Lower leg skin (tissue), 4 donors: Measurements from ENCODE around the gene SLC1A4. TPM values are rescaled to one million over a fixed set of nuclear protein-coding genes. Genes with fewer than 3 reads are reported as not detected.

Experiments
- DNase-seq, 2 donors: peaks; one replicate each; pipeline ENCODE4 v3.0.0-alpha.2; 2019; ENCODE audit warnings: low spot score in 2 of 2
- H3K4me3 ChIP-seq: fragments of 200-600 bp; sonication (generic); 2 replicates; pipeline ENCODE4 v1.5.1; 2017; ENCODE audit warnings: mild to moderate bottlenecking, low read depth; ENCODE audit not compliant: poor library complexity, severe bottlenecking
- CTCF ChIP-seq, 3 donors: fragments of 450-650 bp; IDR thresholded peaks; one replicate each; pipeline ENCODE4 v1.5.1; 2016; ENCODE audit warnings: antibody characterized with exemption in 3 of 3, mild to moderate bottlenecking in 3 of 3, moderate library complexity in 2 of 3
- POLR2A ChIP-seq, 2 donors: fragments of 450-650 bp; IDR thresholded peaks; one replicate each; pipeline ENCODE4 v1.6.1; 2016 to 2017; ENCODE audit warnings: antibody characterized with exemption in 2 of 2, mild to moderate bottlenecking in 1 of 2, moderate library complexity in 1 of 2
- WGBS, 2 donors: methylation state at CpG; one replicate each; pipeline ENCODE4 v1.1.5; 2018; 5-methylcytosine and 5-hydroxymethylcytosine counted together
- intact Hi-C: fragments of 100-400 bp; cut with DNase I; formaldehyde crosslinking; loops from one replicate; pipeline ENCODE4 v1.15.0; 2023; ENCODE audit warnings: low total_unique reads
- total RNA-seq, 4 donors: library from RNA; depleted of rRNA; stranded (reverse); fragments of >200 nt; gene quantifications; one replicate each; pipeline ENCODE4 v1.1.0, GENCODE V29; 2016

SLC1A4 gene
- total RNA-seq, 4 donors from 2014 or later: 8.3 to 31.1 (median 18.0) TPM

GRCh38 chr2:65020943-65021528, 31.8 kb downstream of the SLC1A4 start:
- intact Hi-C loops: no loop called here
- no peak overlapping the region for H3K4me3 ChIP-seq
- WGBS, 2 donors: 81 to 86% methylated on average over 9 to 11 of the region's 11 CpGs

GRCh38 chr2:65021709-65022108, 32.5 kb downstream of the SLC1A4 start:
- intact Hi-C loops: no loop called here
- no peak for DNase-seq
- TF ChIP-seq CTCF (IDR thresholded peaks at IDR 0.05): no peak
- no peak for TF ChIP-seq POLR2A (IDR thresholded peaks at IDR 0.05)
- no peak overlapping the region for H3K4me3 ChIP-seq
- 68 to 71% methylated on average over 4 of the region's 4 CpGs for WGBS, 2 donors

More at GRCh38 chr2:65020943-65021528, 31.8 kb downstream of the SLC1A4 start:
- DNase-seq: no peak
- TF ChIP-seq CTCF (IDR thresholded peaks at IDR 0.05) (no peak), POLR2A (IDR thresholded peaks at IDR 0.05) (no peak)

- TF ChIP-seq CTCF (IDR thresholded peaks at IDR 0.05) (no peak), POLR2A (IDR thresholded peaks at IDR 0.05) (no peak)
- no peak for DNase-seq
- intact Hi-C loops: no loop called here
- no peak overlapping the region for H3K4me3 ChIP-seq
- 91 to 93% methylated on average over 6 of the region's 6 CpGs for WGBS, 2 donors
These were observed 33.0 kb downstream of the SLC1A4 start for GRCh38 chr2:65022189-65022588.

- DNase-seq: no peak
- no peak overlapping the region for H3K4me3 ChIP-seq
- TF ChIP-seq POLR2A (IDR thresholded peaks at IDR 0.05): no peak
- intact Hi-C loops: no loop called here
- 84 to 87% methylated on average over 8 of the region's 8 CpGs for WGBS, 2 donors
These were observed 34.5 kb downstream of the SLC1A4 start for GRCh38 chr2:65023742-65024141.

GRCh38 chr2:65024149-65024829, 35.1 kb downstream of the SLC1A4 start:
- no peak for DNase-seq
- no peak for TF ChIP-seq POLR2A (IDR thresholded peaks at IDR 0.05)
- TF ChIP-seq CTCF (IDR thresholded peaks at IDR 0.05): no peak
- intact Hi-C loops: no loop called here
- H3K4me3 ChIP-seq: no peak overlapping the region
- 49 to 53% methylated on average over 7 of the region's 7 CpGs for WGBS, 2 donors

GRCh38 chr2:65025453-65026123, 36.4 kb downstream of the SLC1A4 start:
- intact Hi-C loops: no loop called here
- 82 to 91% methylated on average over 8 of the region's 8 CpGs for WGBS, 2 donors
- no peak for DNase-seq
- TF ChIP-seq CTCF (IDR thresholded peaks at IDR 0.05) (no peak), POLR2A (IDR thresholded peaks at IDR 0.05) (no peak)
- no peak overlapping the region for H3K4me3 ChIP-seq
